C4-2B (cell line): ENCODE data around the gene JAKMIP1.

ENCODE experiments used
- H3K27ac ChIP-seq: fragments of 450-650 bp; 2 replicates; pipeline ENCODE4 v1.5.1; 2017
- ZFX ChIP-seq: fragments of 450-650 bp; IDR thresholded peaks from 2 replicates; pipeline ENCODE4 v1.6.1; 2017
- TF ChIP-seq, protein P1 (sequence below): fragments of 450-650 bp; conservative IDR thresholded peaks from 2 replicates; pipeline ENCODE4 v1.5.1; 2017; ENCODE audit warnings: mild to moderate bottlenecking

Gene JAKMIP1

DNA sequence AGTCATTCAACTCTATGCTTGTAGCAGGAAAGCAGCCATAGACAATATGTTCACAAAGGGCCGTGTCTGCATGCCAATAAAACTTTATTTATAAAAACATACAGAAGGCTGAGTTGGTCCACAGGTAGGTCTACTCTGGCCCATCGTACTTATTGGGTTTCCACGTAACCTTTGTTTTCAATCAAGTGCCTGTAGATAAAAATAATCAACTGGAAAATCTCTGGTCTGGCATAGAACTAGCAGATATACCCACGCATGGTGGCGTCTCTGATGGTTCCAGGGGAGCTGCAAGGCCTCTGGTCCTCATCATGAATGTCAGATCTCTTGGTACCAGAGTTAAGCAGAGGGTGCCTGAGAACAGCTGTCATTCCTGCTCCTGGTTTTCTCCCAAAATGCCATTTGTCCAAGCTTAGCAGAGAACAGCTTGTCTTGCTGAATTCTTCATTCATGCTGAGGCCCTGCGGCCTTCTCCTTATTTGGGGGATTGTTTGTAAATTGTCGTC is 31.4 kb upstream of the JAKMIP1 start:
- TF ChIP-seq, protein P1, sequence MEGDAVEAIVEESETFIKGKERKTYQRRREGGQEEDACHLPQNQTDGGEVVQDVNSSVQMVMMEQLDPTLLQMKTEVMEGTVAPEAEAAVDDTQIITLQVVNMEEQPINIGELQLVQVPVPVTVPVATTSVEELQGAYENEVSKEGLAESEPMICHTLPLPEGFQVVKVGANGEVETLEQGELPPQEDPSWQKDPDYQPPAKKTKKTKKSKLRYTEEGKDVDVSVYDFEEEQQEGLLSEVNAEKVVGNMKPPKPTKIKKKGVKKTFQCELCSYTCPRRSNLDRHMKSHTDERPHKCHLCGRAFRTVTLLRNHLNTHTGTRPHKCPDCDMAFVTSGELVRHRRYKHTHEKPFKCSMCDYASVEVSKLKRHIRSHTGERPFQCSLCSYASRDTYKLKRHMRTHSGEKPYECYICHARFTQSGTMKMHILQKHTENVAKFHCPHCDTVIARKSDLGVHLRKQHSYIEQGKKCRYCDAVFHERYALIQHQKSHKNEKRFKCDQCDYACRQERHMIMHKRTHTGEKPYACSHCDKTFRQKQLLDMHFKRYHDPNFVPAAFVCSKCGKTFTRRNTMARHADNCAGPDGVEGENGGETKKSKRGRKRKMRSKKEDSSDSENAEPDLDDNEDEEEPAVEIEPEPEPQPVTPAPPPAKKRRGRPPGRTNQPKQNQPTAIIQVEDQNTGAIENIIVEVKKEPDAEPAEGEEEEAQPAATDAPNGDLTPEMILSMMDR: no peak
- TF ChIP-seq ZFX: no peak

DNA sequence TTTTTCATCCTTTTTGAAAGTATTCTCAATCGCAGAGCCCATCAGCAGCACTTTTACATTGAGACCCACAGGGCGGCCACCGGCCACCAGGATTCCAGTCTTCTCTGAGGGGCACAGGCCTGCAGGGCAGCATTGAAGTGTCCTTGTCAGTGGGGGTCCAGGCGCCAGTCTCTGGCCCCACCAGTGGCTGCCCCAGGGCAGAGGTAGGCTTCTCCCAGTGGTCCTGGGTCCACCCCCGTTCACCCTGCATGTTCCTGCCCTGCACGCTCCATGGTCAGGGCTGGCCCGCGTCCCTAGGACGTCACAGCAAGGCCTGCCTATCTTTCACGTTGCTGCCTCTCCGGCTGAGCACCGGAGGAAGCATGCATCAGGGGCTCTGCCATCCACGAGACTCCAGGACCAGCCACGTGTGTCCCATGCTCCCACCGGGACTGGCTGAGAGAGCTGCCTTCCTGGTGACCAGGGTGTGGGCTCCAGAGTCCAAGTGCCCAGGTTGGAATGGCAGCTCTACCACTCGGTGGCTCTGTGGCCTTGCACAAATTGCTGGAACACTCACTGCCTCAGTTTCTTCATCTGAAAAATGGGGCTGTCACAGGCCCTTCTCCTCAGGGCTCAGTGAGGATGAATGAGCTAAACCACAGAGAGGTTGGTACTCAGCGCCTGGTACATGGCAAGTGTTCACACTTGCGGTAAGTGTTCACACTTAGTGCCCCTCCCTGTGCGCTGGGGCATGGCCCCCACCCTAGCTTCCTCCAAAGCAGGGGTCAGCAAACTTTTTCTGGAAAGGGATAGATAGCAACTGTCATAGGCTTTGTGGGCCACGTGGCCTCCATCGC is 30.7 kb upstream of the JAKMIP1 start:
- TF ChIP-seq, protein P1: no peak
- TF ChIP-seq ZFX: no peak
- no peak overlapping the region for H3K27ac ChIP-seq

More for the DNA sequence above, 31.4 kb upstream of the JAKMIP1 start:
- H3K27ac ChIP-seq: no peak overlapping the region

- no peak overlapping the region for H3K27ac ChIP-seq
- no peak for TF ChIP-seq ZFX
- TF ChIP-seq, protein P1: no peak
These were observed 30.1 kb upstream of the JAKMIP1 start for GRCh38 chr4:6230502-6230785.

DNA sequence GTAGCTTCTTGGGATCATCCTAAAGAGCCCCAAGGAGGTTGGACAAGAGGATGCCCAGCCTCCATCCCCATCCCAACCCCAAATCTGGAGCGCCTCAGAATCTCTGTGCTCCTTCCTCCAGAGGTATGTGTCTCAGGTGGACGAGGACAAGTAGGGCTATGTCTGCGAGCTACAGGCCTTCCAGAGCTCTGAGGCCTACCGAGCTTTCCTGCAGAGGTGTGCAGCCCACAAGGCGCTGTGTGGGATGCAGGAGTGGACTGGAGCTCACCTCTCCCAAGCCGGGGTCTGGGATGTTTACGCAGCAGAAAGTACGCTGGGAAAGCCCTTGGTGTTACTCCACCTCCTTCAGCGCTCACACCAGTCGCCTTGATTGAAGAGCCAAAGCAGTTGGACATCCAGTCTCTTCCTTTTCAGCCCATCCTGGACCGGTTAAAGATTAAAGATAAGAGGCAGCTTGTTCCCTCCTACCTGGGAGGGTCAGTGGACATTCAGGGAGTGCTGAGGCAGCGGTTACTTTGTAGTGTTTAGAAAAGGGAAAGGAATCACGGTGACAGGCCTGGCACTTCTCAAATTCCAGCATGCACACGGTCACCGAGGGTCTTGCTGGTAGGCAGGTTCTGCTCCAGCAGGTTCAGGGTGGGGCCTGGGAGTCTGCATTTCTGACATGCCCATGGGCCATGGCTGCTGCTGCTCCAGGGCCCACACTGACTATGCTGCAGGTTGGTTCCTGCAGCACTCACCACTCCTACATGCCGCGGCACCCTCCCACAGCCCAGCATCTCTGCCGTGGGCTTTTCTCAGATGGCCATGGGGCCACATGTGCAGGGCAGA is 29.5 kb upstream of the JAKMIP1 start:
- TF ChIP-seq ZFX: no peak
- TF ChIP-seq, protein P1: no peak
- H3K27ac ChIP-seq: no peak overlapping the region

DNA sequence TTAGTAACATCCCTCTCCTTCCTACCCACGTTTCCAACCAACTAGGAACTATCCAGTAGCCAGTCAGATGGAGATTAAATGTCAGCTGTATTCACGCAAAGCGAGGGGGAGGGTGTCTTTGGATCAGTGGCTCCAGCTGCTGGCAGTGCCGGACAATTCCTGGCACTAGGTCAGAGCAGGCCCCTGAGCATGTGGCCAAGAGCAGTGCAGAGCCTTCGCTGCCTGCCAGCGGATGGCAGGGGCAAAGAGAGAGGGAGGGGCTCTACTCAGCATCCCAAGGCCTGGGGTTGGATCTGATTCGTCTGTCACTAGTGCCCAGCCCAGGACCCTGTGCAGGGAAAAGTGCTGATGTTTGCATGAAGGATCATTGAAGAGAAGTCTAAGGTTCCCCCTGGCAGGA is 28.7 kb upstream of the JAKMIP1 start:
- no peak for TF ChIP-seq ZFX
- TF ChIP-seq, protein P1: no peak
- no peak overlapping the region for H3K27ac ChIP-seq

DNA sequence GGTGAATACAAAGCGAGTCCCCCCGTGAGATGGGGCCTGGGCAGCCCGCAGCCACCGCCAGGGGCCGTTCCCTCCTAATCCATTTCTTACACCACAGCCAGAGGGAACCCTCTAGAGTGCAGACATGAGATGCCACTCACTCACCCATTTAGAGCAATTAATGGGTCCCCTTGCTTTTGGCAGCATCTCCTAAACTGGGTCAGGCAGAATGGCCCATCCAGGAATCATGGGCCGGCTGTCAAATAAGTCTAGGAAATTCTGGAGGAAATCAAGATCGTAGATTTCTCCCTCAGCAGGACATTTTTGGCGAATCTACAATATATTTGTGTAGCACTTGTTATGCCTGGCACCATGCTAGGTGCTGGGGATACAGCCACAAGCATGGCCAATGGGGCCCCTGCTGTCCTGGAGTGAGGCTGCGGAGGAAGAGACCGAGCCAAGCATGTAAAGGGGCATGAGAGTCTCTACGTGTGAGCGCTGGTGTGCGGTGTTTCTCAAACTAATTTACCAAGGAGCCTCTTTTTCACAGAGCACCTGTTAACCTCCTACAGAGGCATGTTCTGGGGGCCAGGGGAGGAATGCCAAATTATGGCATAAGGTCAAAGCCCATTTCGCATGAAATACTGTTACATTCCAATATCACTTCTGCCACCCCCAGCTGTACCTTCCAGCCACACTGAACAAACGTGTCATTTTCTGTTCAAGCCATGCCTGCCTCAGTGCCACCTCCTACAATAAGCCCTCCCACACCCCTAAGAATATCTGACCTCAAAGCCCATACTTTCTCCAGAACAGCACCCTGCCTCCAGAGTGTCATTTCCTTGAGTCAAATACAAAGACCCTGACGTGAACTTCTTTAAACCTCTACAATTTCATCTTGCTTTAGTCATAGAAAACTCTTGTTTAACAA is 28.1 kb upstream of the JAKMIP1 start:
- TF ChIP-seq ZFX: no peak
- TF ChIP-seq, protein P1: no peak
- no peak overlapping the region for H3K27ac ChIP-seq
